CD4-positive, alpha-beta T cell treated with Interleukin-17A for 1 hour (primary cell): ENCODE results near the gene STARD5.
"Not testable (repeated sequence)": the region's sequence is repeated elsewhere in the genome, so short reads cannot be mapped to it uniquely, and the experiment has no call there.

Source experiments
- DNase-seq: peaks from one replicate; pipeline ENCODE4 v3.0.0-alpha.2; 2020

STARD5 gene

GRCh38 chr15:81336568-81336967 lies 12.6 kb upstream of the STARD5 start:
- DNase-seq: peak; percentile 66

GRCh38 chr15:81335631-81336030 lies 11.7 kb upstream of the STARD5 start:
- DNase-seq: no peak

- DNase-seq: no peak
Observed at GRCh38 chr15:81334768-81335435, 11.0 kb upstream of the STARD5 start.

- no peak for DNase-seq
Observed at GRCh38 chr15:81333363-81333762, 9.4 kb upstream of the STARD5 start.

GRCh38 chr15:81332326-81332725 lies 8.4 kb upstream of the STARD5 start:
- no peak for DNase-seq

- no peak for DNase-seq
Observed at GRCh38 chr15:81331600-81331999, 7.7 kb upstream of the STARD5 start.

GRCh38 chr15:81331141-81331540 lies 7.2 kb upstream of the STARD5 start:
- DNase-seq: not testable (repeated sequence)

GRCh38 chr15:81330366-81331090 lies 6.6 kb upstream of the STARD5 start:
- no peak for DNase-seq

- DNase-seq: no peak
Observed at GRCh38 chr15:81329446-81329845, 5.5 kb upstream of the STARD5 start.

GRCh38 chr15:81327516-81327915 lies 3.6 kb upstream of the STARD5 start:
- DNase-seq: no peak

- DNase-seq: no peak
Observed at GRCh38 chr15:81326466-81327212, 2.7 kb upstream of the STARD5 start.

GRCh38 chr15:81323559-81323943 lies 390 bp downstream of the STARD5 start:
- no peak for DNase-seq

- no peak for DNase-seq
Observed at GRCh38 chr15:81322676-81323253, 1.2 kb downstream of the STARD5 start.

GRCh38 chr15:81321667-81322066 lies 2.3 kb downstream of the STARD5 start:
- DNase-seq: no peak

GRCh38 chr15:81317642-81318017 lies 6.3 kb downstream of the STARD5 start:
- DNase-seq: no peak

GRCh38 chr15:81316267-81316666 lies 7.7 kb downstream of the STARD5 start:
- DNase-seq: no peak

GRCh38 chr15:81315452-81316175 lies 8.3 kb downstream of the STARD5 start:
- DNase-seq: no peak

GRCh38 chr15:81314378-81314777 lies 9.6 kb downstream of the STARD5 start:
- DNase-seq: no peak

GRCh38 chr15:81313686-81314085 lies 10.3 kb downstream of the STARD5 start:
- no peak for DNase-seq

GRCh38 chr15:81312790-81313543 lies 11.0 kb downstream of the STARD5 start:
- DNase-seq: no peak

- DNase-seq: no peak
Observed at GRCh38 chr15:81311752-81312464, 12.0 kb downstream of the STARD5 start.
